GM12864 (cell line): ENCODE results near the gene TTLL5.

Source experiments
- DNase-seq: peaks from one replicate; pipeline ENCODE4 v3.0.0-alpha.2; 2011; ENCODE audit warnings: low read depth
- H3K4me3 ChIP-seq: 2 replicates; pipeline ENCODE4 v1.5.1; 2011; ENCODE audit warnings: mild to moderate bottlenecking, low read depth, low read length, control low read depth
- TF ChIP-seq, protein P1 (sequence below): IDR thresholded peaks from 2 replicates; pipeline ENCODE4 v1.5.1; 2011; ENCODE audit warnings: low read depth, mild to moderate bottlenecking, moderate library complexity, low read length, control low read depth, inconsistent platforms; ENCODE audit errors: missing control alignments

The TTLL5 gene

DNA sequence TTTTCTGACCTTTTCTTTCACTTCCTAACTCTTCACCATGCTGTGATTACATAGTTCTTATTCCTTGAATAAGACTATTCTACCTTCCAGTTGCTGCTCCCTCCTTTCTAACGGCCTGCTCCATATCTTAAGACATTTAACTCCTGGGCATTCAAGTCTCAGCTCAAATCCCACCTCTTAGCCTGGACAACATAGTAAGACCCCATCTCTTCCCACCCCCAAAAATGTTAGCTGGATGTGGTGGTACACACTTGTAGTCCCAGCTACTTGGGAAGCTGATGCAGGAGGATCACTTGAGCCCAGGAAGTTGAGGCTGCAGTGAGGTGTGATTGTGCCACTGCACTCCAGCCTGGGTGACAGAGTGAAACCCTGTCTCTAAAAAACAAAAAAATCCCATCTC is 11.3 kb upstream of the TTLL5 start:
- H3K4me3 ChIP-seq = no peak overlapping the region
- TF ChIP-seq, protein P1, sequence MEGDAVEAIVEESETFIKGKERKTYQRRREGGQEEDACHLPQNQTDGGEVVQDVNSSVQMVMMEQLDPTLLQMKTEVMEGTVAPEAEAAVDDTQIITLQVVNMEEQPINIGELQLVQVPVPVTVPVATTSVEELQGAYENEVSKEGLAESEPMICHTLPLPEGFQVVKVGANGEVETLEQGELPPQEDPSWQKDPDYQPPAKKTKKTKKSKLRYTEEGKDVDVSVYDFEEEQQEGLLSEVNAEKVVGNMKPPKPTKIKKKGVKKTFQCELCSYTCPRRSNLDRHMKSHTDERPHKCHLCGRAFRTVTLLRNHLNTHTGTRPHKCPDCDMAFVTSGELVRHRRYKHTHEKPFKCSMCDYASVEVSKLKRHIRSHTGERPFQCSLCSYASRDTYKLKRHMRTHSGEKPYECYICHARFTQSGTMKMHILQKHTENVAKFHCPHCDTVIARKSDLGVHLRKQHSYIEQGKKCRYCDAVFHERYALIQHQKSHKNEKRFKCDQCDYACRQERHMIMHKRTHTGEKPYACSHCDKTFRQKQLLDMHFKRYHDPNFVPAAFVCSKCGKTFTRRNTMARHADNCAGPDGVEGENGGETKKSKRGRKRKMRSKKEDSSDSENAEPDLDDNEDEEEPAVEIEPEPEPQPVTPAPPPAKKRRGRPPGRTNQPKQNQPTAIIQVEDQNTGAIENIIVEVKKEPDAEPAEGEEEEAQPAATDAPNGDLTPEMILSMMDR = no peak

DNA sequence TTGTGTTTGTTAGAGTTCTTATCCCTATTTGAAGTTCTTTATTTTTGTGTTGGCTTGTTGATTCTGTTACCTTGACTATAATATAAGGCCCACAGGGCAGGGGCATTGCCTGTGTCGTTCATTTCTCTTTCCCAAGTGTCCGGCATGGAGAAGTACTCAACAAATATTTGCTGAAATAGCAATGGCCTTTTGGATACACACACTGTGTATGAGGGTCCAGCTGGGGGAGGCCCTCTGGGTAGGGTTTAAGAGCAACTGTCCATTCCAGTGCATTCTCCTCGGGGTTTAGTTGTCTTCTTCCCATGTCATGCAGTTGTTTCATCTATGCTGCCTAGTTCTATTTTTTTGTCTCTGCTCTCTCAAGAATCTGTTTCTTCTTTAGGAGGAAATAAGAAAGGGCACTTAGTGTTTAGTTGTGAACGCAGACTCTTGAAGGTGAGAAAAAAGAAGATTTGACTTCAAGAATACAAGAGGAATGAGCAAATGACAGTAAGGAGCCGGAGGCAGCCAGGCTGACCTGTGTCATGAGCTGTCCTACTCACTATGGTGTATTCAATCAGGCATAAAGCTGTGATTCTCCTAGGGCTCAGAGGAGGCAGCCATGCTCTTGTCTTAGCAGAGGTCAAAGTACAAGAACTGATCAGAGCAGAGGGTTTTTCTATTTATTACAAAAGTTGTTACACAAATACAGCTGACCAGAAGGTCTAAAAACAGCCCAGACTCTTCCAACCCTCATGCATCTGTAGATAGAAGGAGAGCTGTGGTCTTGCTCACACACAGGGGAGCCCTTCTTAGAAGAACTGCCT is 10.6 kb upstream of the TTLL5 start:
- TF ChIP-seq, protein P1 = no peak
- DNase-seq = no peak
- H3K4me3 ChIP-seq = no peak overlapping the region

More for the DNA sequence above, 11.3 kb upstream of the TTLL5 start:
- no peak for DNase-seq

DNA sequence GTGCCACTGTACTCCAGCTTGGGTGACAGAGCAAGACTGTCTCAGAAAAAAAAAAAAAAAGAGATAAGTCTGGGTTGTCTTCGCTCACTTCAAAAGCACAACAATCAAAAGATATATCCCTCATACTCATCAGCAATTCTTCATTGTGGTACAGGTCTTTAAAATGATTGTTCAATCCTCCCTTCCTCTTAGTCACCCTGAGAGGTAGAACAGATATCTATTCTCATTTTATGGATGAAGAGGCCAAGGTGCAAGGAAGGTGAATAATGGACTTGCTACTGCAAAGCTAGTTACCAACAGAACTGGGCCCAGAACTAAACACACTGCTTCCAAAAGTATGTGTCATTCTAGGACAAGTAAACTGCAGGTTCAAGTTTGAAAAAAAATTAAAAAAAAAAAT is 7.5 kb upstream of the TTLL5 start:
- no peak for DNase-seq
- no peak overlapping the region for H3K4me3 ChIP-seq
- TF ChIP-seq, protein P1 = no peak

DNA sequence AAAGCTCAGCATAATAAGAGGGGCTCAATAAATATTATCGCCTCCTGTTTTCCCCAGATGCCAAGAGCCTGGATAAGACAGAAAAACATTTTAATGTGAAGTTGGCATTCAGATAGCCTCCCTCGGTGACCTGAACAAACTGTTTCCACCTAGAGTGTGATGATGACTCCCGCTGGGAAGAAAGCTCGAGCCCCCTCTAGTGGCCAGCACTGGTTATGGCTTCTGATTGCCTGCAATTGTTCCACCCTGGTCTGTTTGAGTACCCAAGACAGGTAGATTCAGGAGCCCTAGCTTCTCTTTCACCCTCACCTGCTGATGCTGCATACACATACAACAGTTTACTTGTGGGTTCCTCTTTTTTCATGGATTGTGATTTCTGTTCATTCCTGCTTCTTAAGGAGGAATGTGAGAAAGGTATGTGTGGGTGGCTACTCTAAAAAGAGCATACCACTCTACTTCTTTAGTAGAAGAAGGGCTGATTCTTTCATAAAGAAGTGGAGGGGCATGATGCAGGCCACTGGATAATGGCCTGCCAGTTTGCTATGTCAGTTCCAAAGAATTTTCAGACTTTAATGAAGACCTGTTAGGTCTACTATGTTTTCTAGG is 6.8 kb upstream of the TTLL5 start:
- H3K4me3 ChIP-seq = no peak overlapping the region
- TF ChIP-seq, protein P1 = peak; percentile 99

DNA sequence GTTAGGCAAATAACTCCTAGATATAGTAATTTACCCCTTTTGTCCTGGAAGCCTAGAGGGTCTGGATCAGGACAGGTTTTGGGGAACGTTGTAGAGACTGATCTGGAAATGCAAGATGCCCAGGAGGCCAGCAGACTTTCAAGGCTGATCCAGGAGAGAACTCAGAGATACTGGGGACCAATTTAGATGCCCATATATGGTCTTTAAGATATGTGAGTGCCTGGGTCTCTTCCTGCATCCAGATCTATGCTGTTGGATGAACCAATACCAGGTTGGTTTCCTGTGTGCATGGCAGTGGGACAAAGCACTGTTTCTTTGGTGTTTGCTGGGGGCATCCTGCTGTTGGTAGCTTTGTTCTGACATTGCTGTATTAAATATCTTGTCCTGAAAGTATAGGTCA is 5.8 kb upstream of the TTLL5 start:
- H3K4me3 ChIP-seq = no peak overlapping the region
- no peak for DNase-seq
- TF ChIP-seq, protein P1 = no peak

More for the DNA sequence above, 6.8 kb upstream of the TTLL5 start:
- DNase-seq = peak; percentile 26

DNA sequence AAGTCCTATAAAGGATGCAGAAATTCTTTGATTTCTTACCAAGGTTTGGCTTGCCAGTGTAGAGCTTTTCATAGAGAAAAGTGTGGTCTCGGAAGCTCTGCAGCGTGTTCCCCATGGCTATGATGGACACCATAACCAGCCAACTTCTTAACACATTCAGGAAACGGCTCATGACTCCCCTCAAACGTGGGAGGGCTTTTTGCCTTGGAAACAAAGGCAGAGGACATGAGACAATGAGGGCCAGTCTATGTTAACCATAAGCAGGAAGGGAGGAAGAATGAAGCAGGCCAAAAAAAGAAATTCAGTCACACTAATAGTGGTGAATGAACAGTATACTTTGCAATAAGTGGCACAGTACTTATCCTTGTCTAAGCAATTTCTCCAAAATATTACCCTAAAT is 3.7 kb upstream of the TTLL5 start:
- TF ChIP-seq, protein P1 = no peak
- no peak for DNase-seq
- H3K4me3 ChIP-seq = no peak overlapping the region

DNA sequence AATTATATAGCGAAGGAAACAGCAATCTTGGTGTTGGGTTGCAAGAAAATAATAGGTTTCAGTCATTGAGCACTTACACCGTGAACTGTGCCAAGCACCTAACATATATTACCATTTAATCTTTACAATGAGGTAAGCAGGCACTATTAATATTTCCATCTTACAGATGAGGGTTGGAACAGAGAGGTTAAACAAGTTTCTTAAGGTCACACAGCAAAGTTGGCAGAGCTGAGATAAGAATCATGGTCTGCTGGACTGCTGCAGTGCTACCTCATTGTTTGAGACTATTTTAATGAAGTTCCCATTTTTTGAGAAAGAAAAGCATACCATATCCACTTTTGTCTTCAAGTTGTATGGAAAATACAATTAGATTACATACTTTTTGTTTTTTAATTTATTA is 2.1 kb upstream of the TTLL5 start:
- H3K4me3 ChIP-seq = no peak overlapping the region
- TF ChIP-seq, protein P1 = no peak
- no peak for DNase-seq
